ENCODE results near the gene TCTN2. TPM values are rescaled to one million over a fixed set of nuclear protein-coding genes. Genes with fewer than 3 reads are reported as not detected.

Gene TCTN2
- total and polyA plus RNA-seq, 10 of the 15 experiments (the other 5 are each of a cell fraction or from before 2014, with no cell fraction given): 0.55 to 5.5 (median 3.3) TPM

GRCh38 chr12:123713823-123714585 lies 43.1 kb downstream of the TCTN2 start (continued):
- TF ChIP-seq ZBTB11 (CRISPR knock-in tag; IDR thresholded peaks at IDR 0.05) (no peak), ETV6 (conservative IDR thresholded peaks at IDR 0.05 in 1 of 2, IDR thresholded peaks at IDR 0.05 in 1 of 2; ENCODE audit: borderline replicate concordance in 1 of 2, low read depth in 1 of 2) (peak in 1 of 2 experiments; percentile 82; a peak in 2 of 4 replicates), ZNF274 (IDR thresholded peaks at IDR 0.05; ENCODE audit: insufficient read depth, insufficient read length) (no peak), GATAD2B (conservative IDR thresholded peaks at IDR 0.05; ENCODE audit: low read depth) (peak; percentile 31; the same call in 1 of the 2 replicates), USF2 (IDR thresholded peaks at IDR 0.05; ENCODE audit: borderline replicate concordance, low read depth, low read length) (no peak), IKZF1 (conservative IDR thresholded peaks at IDR 0.05) (peak; percentile 83), SPI1 (IDR thresholded peaks at IDR 0.05; ENCODE audit: borderline replicate concordance, insufficient read depth, low read depth, low read length) (0 out of 2 replicates have a peak, but pooled peaks have one; percentile 7), TAF1 (IDR thresholded peaks at IDR 0.05; ENCODE audit: borderline replicate concordance, low read depth, low read length) (0 out of 2 replicates have a peak, but pooled peaks have one; percentile 12), MTA2 (IDR thresholded peaks at IDR 0.05; ENCODE audit: low read depth) (0 out of 2 replicates have a peak, but pooled peaks have one; percentile 16), RUNX3 (IDR thresholded peaks at IDR 0.05; ENCODE audit: low read length) (peak; percentile 79), E2F4 (IDR thresholded peaks at IDR 0.05; ENCODE audit: low read depth, low read length) (no peak), ATF2 (IDR thresholded peaks at IDR 0.05; ENCODE audit: low read length) (0 out of 2 replicates have a peak, but pooled peaks have one; percentile 46), MYC (IDR thresholded peaks at IDR 0.05; ENCODE audit: insufficient read depth, insufficient read length, insufficient replicate concordance, low read length, severe bottlenecking) (no peak), PBX3 (IDR thresholded peaks at IDR 0.05; ENCODE audit: insufficient replicate concordance, low read depth, low read length) (peak; percentile 74), PKNOX1 (IDR thresholded peaks at IDR 0.05) (peak; percentile 90), RELB (IDR thresholded peaks at IDR 0.05; ENCODE audit: low read depth) (peak; percentile 45; the same call in 1 of the 2 replicates)
